Measurements from ENCODE around the gene CD300H.

- TF ChIP-seq EZH2 (IDR thresholded peaks at IDR 0.05) (no peak), POLR2AphosphoS5 (IDR thresholded peaks at IDR 0.05; ENCODE audit: borderline replicate concordance, low read depth, low read length) (no peak)
Observed at GRCh38 chr17:74526681-74527080, 40.6 kb downstream of the CD300H start.
